IPS DF 19.7 (cell line): Measurements from ENCODE around the gene PRKRIP1.
"Not testable (repeated sequence)": the region's sequence is repeated elsewhere in the genome, so short reads cannot be mapped to it uniquely, and the experiment has no call there.

ENCODE experiments used
- DNase-seq: peaks from one replicate; pipeline ENCODE4 v3.0.0-alpha.2; 2013; ENCODE audit warnings: low read depth, low spot score

PRKRIP1 gene

GRCh38 chr7:102457352-102457924 lies 61.3 kb downstream of the PRKRIP1 start:
- DNase-seq, result no peak

GRCh38 chr7:102459221-102459844 lies 63.2 kb downstream of the PRKRIP1 start:
- no peak for DNase-seq

GRCh38 chr7:102460467-102460866 lies 64.3 kb downstream of the PRKRIP1 start:
- no peak for DNase-seq

- DNase-seq, result no peak
These were observed 67.8 kb downstream of the PRKRIP1 start for GRCh38 chr7:102463841-102464576.

- DNase-seq, result no peak
These were observed 68.6 kb downstream of the PRKRIP1 start, which contains the start of the genes ALKBH4 and LRWD1 for GRCh38 chr7:102464577-102465280. ALKBH4 (minus strand) TSS chr7:102464863; CDS start chr7:102464836, 27 bp downstream. LRWD1 (plus strand) TSS chr7:102464984; CDS start chr7:102465081, 97 bp downstream.

- DNase-seq, result no peak
These were observed 69.9 kb downstream of the PRKRIP1 start for GRCh38 chr7:102466097-102466496.

- no peak for DNase-seq
These were observed 71.7 kb downstream of the PRKRIP1 start for GRCh38 chr7:102467581-102468477.

- no peak for DNase-seq
These were observed 72.6 kb downstream of the PRKRIP1 start for GRCh38 chr7:102468478-102469350.

GRCh38 chr7:102469351-102469971 lies 73.3 kb downstream of the PRKRIP1 start:
- DNase-seq, result no peak

GRCh38 chr7:102469972-102470825 lies 74.0 kb downstream of the PRKRIP1 start:
- DNase-seq, result no peak

- no peak for DNase-seq
These were observed 75.6 kb downstream of the PRKRIP1 start for GRCh38 chr7:102471791-102472125.

- no peak for DNase-seq
These were observed 76.2 kb downstream of the PRKRIP1 start for GRCh38 chr7:102472126-102473041.

GRCh38 chr7:102473271-102473991 lies 77.3 kb downstream of the PRKRIP1 start:
- no peak for DNase-seq

GRCh38 chr7:102474116-102474515 lies 78.0 kb downstream of the PRKRIP1 start:
- not testable (repeated sequence) for DNase-seq

GRCh38 chr7:102474736-102475435 lies 78.7 kb downstream of the PRKRIP1 start:
- not testable (repeated sequence) for DNase-seq
